ENCODE measurements around the gene PDE4D.

- TF ChIP-seq CTCF (conservative IDR thresholded peaks at IDR 0.05 in 1 of 2, IDR thresholded peaks at IDR 0.05 in 1 of 2; ENCODE audit: extremely low read depth in 1 of 2, insufficient read depth in 1 of 2, low read depth in 1 of 2, low read length in 2 of 2) (no peak), EZH2 (IDR thresholded peaks at IDR 0.05; ENCODE audit: borderline replicate concordance, low read length) (no peak)
Measured at GRCh38 chr5:59058237-59058636, 835.3 kb downstream of the PDE4D start.
